Measurements from ENCODE around the gene VASP.

DNA sequence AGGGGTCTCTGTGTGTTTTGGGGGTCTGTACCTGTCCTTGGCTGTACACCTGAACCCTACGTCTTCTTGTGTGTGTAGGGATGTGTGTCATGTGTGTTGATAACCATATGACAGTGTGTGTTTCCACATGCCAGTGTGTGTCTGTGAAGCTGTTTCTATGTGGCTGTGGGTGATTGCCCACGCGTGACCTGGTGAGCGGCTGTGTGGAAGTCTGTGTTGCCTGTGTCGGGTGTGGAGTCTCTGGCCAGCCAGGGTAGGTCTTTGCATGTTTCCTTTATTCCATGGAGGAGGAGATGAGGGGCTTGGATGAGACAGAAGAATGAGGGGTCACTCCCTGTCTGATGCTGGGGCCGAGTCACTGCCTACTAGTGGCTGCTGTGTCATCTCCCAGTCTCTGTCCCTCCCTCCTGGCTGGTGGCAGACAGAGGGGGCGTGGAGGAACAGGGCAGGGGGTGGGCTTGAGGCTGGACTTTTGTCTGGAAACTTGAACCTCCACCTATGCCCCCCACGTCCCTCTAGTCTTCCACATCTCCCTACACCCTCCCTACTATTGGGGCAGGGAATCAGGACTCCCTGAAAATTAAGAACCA is 42.3 kb upstream of the VASP start:
- TF ChIP-seq, protein P1, sequence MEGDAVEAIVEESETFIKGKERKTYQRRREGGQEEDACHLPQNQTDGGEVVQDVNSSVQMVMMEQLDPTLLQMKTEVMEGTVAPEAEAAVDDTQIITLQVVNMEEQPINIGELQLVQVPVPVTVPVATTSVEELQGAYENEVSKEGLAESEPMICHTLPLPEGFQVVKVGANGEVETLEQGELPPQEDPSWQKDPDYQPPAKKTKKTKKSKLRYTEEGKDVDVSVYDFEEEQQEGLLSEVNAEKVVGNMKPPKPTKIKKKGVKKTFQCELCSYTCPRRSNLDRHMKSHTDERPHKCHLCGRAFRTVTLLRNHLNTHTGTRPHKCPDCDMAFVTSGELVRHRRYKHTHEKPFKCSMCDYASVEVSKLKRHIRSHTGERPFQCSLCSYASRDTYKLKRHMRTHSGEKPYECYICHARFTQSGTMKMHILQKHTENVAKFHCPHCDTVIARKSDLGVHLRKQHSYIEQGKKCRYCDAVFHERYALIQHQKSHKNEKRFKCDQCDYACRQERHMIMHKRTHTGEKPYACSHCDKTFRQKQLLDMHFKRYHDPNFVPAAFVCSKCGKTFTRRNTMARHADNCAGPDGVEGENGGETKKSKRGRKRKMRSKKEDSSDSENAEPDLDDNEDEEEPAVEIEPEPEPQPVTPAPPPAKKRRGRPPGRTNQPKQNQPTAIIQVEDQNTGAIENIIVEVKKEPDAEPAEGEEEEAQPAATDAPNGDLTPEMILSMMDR (conservative IDR thresholded peaks at IDR 0.05 in 1 of 2, IDR thresholded peaks at IDR 0.05 in 1 of 2; ENCODE audit: extremely low read depth in 1 of 2, insufficient read depth in 1 of 2, low read depth in 1 of 2, low read length in 2 of 2), result no peak
- no peak for TF ChIP-seq EZH2 (IDR thresholded peaks at IDR 0.05; ENCODE audit: borderline replicate concordance, low read length)
